Brain microvascular endothelial cell (primary cell): ENCODE measurements around the gene PLS3.
A peak's percentile ranks its signal among the peaks of the same experiment; 100 is the strongest.

Source experiments
- DNase-seq: peaks from one replicate; pipeline ENCODE4 v3.0.0-alpha.2; 2020
- H3K27ac ChIP-seq: fragments of 250-450 bp; sonication (Bioruptor Pico); 2 replicates; pipeline ENCODE4 v1.5.1; 2020; ENCODE audit warnings: mild to moderate bottlenecking, moderate library complexity
- H3K27me3 ChIP-seq: fragments of 250-450 bp; sonication (Bioruptor Pico); replicated peaks from 2 replicates; pipeline ENCODE4 v1.5.1; 2020; ENCODE audit warnings: mild to moderate bottlenecking
- H3K36me3 ChIP-seq: fragments of 250-450 bp; sonication (Bioruptor Pico); replicated peaks from 2 replicates; pipeline ENCODE4 v1.5.1; 2020; ENCODE audit warnings: mild to moderate bottlenecking
- H3K4me3 ChIP-seq: 2 replicates; pipeline ENCODE4 v1.5.1; 2011; ENCODE audit warnings: low read depth, mild to moderate bottlenecking, control low read depth, low read length, moderate library complexity
- in situ Hi-C: cut with HindIII; loops from 2 replicates; pipeline ENCODE4 v1.10.0; 2017; ENCODE audit warnings: low sequenced_read_pairs, low pct_ligation_motif_present
- TF ChIP-seq, protein P1 (sequence below): IDR thresholded peaks from 2 replicates; pipeline ENCODE4 v1.5.1; 2011; ENCODE audit warnings: low read depth, mild to moderate bottlenecking, moderate library complexity, low read length, control low read depth, inconsistent platforms; ENCODE audit errors: missing control alignments

The PLS3 gene

GRCh38 chrX:115581759-115582615 is 21.0 kb downstream of the PLS3 start:
- Histone ChIP-seq H3K36me3 (peaks cover 5% of the 10 kb centered on the region), H3K27me3 (no peaks in the 10 kb centered on the region), H3K4me3 (no peak overlapping the region), H3K27ac (no peak overlapping the region)
- no peak for DNase-seq
- TF ChIP-seq, protein P1, sequence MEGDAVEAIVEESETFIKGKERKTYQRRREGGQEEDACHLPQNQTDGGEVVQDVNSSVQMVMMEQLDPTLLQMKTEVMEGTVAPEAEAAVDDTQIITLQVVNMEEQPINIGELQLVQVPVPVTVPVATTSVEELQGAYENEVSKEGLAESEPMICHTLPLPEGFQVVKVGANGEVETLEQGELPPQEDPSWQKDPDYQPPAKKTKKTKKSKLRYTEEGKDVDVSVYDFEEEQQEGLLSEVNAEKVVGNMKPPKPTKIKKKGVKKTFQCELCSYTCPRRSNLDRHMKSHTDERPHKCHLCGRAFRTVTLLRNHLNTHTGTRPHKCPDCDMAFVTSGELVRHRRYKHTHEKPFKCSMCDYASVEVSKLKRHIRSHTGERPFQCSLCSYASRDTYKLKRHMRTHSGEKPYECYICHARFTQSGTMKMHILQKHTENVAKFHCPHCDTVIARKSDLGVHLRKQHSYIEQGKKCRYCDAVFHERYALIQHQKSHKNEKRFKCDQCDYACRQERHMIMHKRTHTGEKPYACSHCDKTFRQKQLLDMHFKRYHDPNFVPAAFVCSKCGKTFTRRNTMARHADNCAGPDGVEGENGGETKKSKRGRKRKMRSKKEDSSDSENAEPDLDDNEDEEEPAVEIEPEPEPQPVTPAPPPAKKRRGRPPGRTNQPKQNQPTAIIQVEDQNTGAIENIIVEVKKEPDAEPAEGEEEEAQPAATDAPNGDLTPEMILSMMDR: no peak
- in situ Hi-C loops: no loop called here

- DNase-seq: no peak
- Histone ChIP-seq H3K36me3 (peaks cover 3% of the 10 kb centered on the region), H3K27me3 (no peaks in the 10 kb centered on the region), H3K4me3 (no peak overlapping the region), H3K27ac (peak overlapping the region; percentile 3)
- in situ Hi-C loops: no loop called here
- TF ChIP-seq, protein P1: no peak
These were observed 21.9 kb downstream of the PLS3 start for GRCh38 chrX:115582616-115583495.

DNA sequence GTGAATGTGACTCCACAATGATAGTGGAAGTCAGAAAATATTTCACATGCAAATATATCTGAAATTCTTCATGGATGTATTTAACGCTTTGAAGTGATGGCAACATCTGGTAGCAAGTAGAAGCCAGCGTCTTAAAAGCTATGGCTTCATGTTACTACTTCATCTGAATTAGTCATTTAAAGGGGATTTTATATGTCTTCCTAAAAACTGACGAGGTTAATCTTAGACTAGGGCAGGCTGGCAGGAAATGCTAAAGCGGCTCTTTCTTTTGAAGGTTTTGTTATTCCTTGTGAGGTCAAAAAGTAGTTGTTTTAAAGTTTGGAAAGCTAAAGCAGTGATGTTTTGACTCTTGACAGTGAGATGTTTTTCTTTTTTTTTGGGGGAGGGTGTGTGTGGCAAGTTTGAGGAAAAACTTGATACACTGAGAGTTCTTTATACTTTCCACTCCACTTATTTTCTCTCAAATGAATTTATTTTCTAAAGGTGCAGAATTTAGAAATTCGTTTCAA is 22.6 kb downstream of the PLS3 start:
- no peak for DNase-seq
- peak overlapping the region; percentile 28 for H3K27ac ChIP-seq
- H3K27me3 ChIP-seq: no peaks in the 10 kb centered on the region
- TF ChIP-seq, protein P1: no peak
- in situ Hi-C loops: no loop called here
- peaks cover 3% of the 10 kb centered on the region for H3K36me3 ChIP-seq
- H3K4me3 ChIP-seq: no peak overlapping the region

GRCh38 chrX:115584696-115585095 is 23.7 kb downstream of the PLS3 start:
- TF ChIP-seq, protein P1: no peak
- Histone ChIP-seq H3K27ac (peak overlapping the region; percentile 58), H3K4me3 (no peak overlapping the region), H3K36me3 (peaks cover under 1% of the 10 kb centered on the region), H3K27me3 (no peaks in the 10 kb centered on the region)
- in situ Hi-C loops: no loop called here
- DNase-seq: no peak

GRCh38 chrX:115588179-115588578 is 27.2 kb downstream of the PLS3 start:
- no peak for DNase-seq
- in situ Hi-C loops: no loop called here
- TF ChIP-seq, protein P1: no peak
- Histone ChIP-seq H3K4me3 (no peak overlapping the region), H3K27me3 (no peaks in the 10 kb centered on the region), H3K27ac (no peak overlapping the region), H3K36me3 (no peaks in the 10 kb centered on the region)
